Body of pancreas (tissue), 4 donors: Measurements from ENCODE around the gene INPP5B. TPM values are rescaled to one million over a fixed set of nuclear protein-coding genes. Genes with fewer than 3 reads are reported as not detected.

Experiments
- ATAC-seq: fragments of 150-250 bp; one replicate; pipeline ENCODE4 v1.9.1; 2016
- DNase-seq, 4 donors: peaks; one replicate each; pipeline ENCODE4 v3.0.0-alpha.2; 2019
- H3K27ac ChIP-seq, 4 donors: fragments of 200-600 bp; sonication (generic); 1 replicate in 3 of 4; 2 replicates in 1 of 4; pipeline versions ENCODE4 v1.5.1 to v1.6.1; 2016 to 2019; ENCODE audit warnings: mild to moderate bottlenecking in 1 of 4, mixed read lengths in 1 of 4, moderate library complexity in 1 of 4
- H3K27me3 ChIP-seq, 2 donors: fragments of 200-600 bp; sonication (generic); one replicate each; pipeline ENCODE4 v1.6.0; 2016; ENCODE audit warnings: mild to moderate bottlenecking in 1 of 2
- H3K36me3 ChIP-seq, 2 donors: fragments of 200-600 bp; sonication (generic); replicated peaks in 1 of 2; 2 replicates each; pipeline ENCODE4 v1.5.1; 2016; ENCODE audit warnings: low read depth in 2 of 2; ENCODE audit not compliant: insufficient read depth in 1 of 2
- H3K4me1 ChIP-seq: fragments of 200-600 bp; sonication (generic); one replicate; pipeline ENCODE4 v1.6.0; 2016
- H3K4me3 ChIP-seq, 2 donors: fragments of 200-600 bp; sonication (generic); 1 replicate in 1 of 2; 2 replicates in 1 of 2; pipeline ENCODE4 v1.5.1; 2016 to 2019
- H3K9me3 ChIP-seq, 3 donors: fragments of 200-600 bp; sonication (generic); 1 replicate in 2 of 3; 2 replicates in 1 of 3; pipeline ENCODE4 v1.5.1; 2016
- POLR2A ChIP-seq, 3 donors: fragments of 450-650 bp; IDR thresholded peaks; one replicate each; pipeline ENCODE4 v1.6.1; 2016; ENCODE audit warnings: antibody characterized with exemption in 3 of 3, mild to moderate bottlenecking in 2 of 3
- WGBS, 2 donors: methylation state at CpG; one replicate each; pipeline ENCODE4 v1.1.5; 2017; 5-methylcytosine and 5-hydroxymethylcytosine counted together
- intact Hi-C: fragments of 100-400 bp; cut with DNase I; formaldehyde crosslinking; loops from one replicate; pipeline ENCODE4 v1.15.1; 2023
- total RNA-seq, 2 donors: library from RNA; depleted of rRNA; stranded (reverse); fragments of >200 nt; gene quantifications; one replicate each; pipeline ENCODE4 v1.1.0, GENCODE V29; 2016
- TF ChIP-seq, protein P1 (sequence below), 7 experiments: fragments of 450-650 bp in 4 of 7; fragments of 200-600 bp in 3 of 7; sonication (generic) in 3 of 7; IDR thresholded peaks; one replicate each; pipeline ENCODE4 v1.5.1; 2016 to 2019; ENCODE audit warnings: antibody characterized with exemption in 7 of 7

The INPP5B gene
- total RNA-seq, 2 donors from 2014 or later: 11.5 to 13.5 TPM

DNA sequence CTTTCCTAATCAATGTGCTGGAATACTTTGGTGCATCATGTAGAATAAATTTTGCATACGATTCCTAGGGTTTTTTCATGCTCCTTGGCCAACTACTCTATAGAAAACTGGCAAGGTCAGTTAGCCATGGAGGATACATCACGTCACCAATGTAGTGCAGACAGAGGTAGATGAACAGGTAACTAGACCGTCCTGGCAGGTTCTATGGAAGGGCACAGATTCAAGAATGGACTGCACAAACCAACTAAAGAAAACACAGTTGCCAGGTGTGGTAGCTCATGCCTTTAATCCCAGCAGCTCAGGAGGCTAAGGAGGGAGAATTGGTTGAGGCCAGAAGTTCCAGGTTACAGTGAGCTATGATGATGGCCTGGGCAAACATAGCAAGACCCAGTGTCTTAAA, 97.4 kb downstream of the INPP5B start:
- Histone ChIP-seq H3K4me1 (peaks cover 15% of the 10 kb centered on the region), H3K9me3 (no peaks in the 10 kb centered on the region), H3K27me3 (no peaks in the 10 kb centered on the region), H3K36me3 (no peaks in the 10 kb centered on the region), H3K4me3 (no peak overlapping the region), H3K27ac (no peak overlapping the region)
- intact Hi-C loops: no loop called here
- DNase-seq: no peak
- TF ChIP-seq, protein P1, sequence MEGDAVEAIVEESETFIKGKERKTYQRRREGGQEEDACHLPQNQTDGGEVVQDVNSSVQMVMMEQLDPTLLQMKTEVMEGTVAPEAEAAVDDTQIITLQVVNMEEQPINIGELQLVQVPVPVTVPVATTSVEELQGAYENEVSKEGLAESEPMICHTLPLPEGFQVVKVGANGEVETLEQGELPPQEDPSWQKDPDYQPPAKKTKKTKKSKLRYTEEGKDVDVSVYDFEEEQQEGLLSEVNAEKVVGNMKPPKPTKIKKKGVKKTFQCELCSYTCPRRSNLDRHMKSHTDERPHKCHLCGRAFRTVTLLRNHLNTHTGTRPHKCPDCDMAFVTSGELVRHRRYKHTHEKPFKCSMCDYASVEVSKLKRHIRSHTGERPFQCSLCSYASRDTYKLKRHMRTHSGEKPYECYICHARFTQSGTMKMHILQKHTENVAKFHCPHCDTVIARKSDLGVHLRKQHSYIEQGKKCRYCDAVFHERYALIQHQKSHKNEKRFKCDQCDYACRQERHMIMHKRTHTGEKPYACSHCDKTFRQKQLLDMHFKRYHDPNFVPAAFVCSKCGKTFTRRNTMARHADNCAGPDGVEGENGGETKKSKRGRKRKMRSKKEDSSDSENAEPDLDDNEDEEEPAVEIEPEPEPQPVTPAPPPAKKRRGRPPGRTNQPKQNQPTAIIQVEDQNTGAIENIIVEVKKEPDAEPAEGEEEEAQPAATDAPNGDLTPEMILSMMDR (IDR thresholded peaks at IDR 0.05): no peak
- no peak for TF ChIP-seq POLR2A (IDR thresholded peaks at IDR 0.05)
- ATAC-seq: no peak
- WGBS, 2 donors: 92 to 98% methylated on average over 3 of the region's 3 CpGs

DNA sequence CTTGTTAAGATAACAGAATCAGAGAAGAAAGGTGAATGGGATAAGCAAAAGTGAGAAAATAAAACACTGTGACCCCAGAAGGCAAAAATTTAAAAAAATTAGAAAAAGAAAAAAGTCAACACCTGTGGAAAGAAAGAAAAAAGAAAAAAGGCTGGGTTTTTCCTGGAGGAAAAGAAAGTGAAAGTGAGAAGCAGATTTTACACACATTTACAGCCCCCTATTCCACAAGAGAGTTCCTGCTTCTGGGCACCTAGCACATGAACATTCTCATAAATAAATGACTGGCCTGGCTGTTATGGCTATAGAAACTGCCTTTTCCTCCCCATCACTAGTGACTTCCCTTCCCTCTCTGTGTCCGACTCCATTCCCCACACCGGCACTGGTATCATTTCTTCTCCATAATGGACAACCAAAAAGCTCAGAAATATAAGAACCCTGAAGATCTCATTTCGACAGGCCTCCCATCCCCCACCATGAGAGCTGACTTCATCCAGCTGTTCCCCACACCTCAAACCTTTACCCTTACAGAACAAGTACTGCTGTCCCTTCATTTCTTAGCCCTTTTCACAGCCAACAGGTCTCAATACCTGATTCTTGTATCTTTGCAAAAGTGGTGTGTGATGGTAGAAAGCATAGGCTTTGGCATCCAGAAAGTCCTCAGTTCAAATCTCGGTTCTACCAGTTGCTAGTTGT, 100.1 kb downstream of the INPP5B start:
- 82 to 84% methylated on average over 4 of the region's 4 CpGs for WGBS, 2 donors
- ATAC-seq: no peak
- H3K36me3 ChIP-seq: no peaks in the 10 kb centered on the region
- H3K4me1 ChIP-seq: peaks cover 5% of the 10 kb centered on the region
- TF ChIP-seq, protein P1 (IDR thresholded peaks at IDR 0.05): no peak
- TF ChIP-seq POLR2A (IDR thresholded peaks at IDR 0.05): no peak
- intact Hi-C loops: no loop called here
- no peaks in the 10 kb centered on the region for H3K9me3 ChIP-seq
- no peak for DNase-seq
- H3K27ac ChIP-seq: no peak overlapping the region
- H3K27me3 ChIP-seq: no peaks in the 10 kb centered on the region
- H3K4me3 ChIP-seq: no peak overlapping the region

DNA sequence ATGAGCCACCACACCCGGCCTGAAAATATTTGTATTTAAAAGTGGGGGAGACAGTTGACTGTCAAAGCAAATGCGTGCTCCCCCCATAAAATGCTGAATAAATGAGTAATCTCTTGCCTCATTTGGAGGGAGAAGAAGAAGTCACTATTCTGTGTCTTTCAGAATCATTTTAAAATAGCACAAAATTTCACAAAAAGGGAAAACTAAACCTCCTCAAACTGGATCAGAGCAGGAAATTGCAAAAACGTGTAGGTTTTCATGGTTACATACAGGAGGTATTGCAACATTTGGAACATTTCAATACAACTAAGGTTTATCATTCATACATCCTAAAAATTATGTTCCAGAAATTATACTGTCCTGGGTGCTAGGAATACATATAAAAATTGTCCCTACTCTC, 101.1 kb downstream of the INPP5B start:
- Histone ChIP-seq H3K36me3 (no peaks in the 10 kb centered on the region), H3K27me3 (no peaks in the 10 kb centered on the region), H3K4me1 (peaks cover 5% of the 10 kb centered on the region), H3K4me3 (no peak overlapping the region), H3K27ac (no peak overlapping the region), H3K9me3 (no peaks in the 10 kb centered on the region)
- no peak for DNase-seq
- intact Hi-C loops: no loop called here
- 64 to 76% methylated on average over 3 of the region's 3 CpGs for WGBS, 2 donors
- ATAC-seq: no peak
- TF ChIP-seq POLR2A (IDR thresholded peaks at IDR 0.05): no peak
- TF ChIP-seq, protein P1 (IDR thresholded peaks at IDR 0.05): no peak

DNA sequence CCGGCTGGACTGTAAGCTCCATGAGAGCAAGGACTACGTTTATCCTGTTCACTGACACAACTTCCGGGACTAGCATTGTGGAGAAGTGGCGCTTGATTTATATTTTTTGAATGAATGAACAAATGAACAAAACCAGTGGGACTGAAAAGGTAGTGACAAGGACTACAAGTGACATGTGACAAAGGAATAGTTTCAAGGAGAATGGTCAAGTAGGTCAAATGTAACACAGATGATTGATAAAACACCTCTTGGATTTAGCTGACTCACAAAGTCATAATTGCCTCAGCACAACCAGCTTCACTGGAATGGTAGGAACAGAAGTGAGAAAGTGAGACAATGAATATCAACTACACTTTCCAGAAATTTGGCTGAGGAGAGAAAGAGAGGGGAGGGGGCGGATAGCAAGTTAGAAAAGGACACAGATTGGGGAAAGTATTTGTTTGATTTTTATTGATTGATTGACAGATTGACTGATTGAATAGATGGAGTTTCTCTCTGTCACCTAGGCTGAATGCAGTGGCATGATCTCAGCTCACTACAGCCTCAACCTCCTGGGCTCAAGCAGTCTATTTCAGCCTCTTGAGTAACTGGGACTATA, 101.7 kb downstream of the INPP5B start:
- H3K27me3 ChIP-seq: no peaks in the 10 kb centered on the region
- intact Hi-C loops: no loop called here
- DNase-seq (no peak), ATAC-seq (no peak)
- 80 to 83% methylated on average over 5 of the region's 5 CpGs for WGBS, 2 donors
- no peak for TF ChIP-seq POLR2A (IDR thresholded peaks at IDR 0.05)
- TF ChIP-seq, protein P1 (IDR thresholded peaks at IDR 0.05): no peak
- H3K27ac ChIP-seq: no peak overlapping the region
- no peak overlapping the region for H3K4me3 ChIP-seq
- no peaks in the 10 kb centered on the region for H3K9me3 ChIP-seq
- peaks cover 5% of the 10 kb centered on the region for H3K4me1 ChIP-seq
- H3K36me3 ChIP-seq: no peaks in the 10 kb centered on the region

DNA sequence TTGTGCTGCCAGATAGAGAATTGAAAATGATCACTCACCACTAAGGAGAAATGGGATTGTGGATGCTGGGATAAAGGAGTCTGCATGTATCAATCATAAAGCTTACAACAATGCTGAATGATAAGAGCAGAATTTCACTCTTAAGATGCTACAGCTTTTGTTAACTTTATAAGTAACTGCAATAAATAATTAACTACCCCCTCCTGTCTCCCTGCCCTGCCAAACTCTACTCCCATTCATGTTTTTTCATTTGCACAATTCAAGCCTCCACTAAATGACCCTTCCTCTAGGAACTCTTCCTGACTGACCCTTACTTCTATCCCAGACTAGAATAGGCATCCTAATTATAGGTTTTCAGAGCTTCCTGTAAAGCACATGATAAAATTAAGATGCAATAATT, 102.3 kb downstream of the INPP5B start:
- no peaks in the 10 kb centered on the region for H3K36me3 ChIP-seq
- DNase-seq: no peak
- no peak for ATAC-seq
- H3K27ac ChIP-seq: no peak overlapping the region
- no peak for TF ChIP-seq POLR2A (IDR thresholded peaks at IDR 0.05)
- TF ChIP-seq, protein P1 (IDR thresholded peaks at IDR 0.05): no peak
- H3K27me3 ChIP-seq: no peaks in the 10 kb centered on the region
- peaks cover 5% of the 10 kb centered on the region for H3K4me1 ChIP-seq
- no peaks in the 10 kb centered on the region for H3K9me3 ChIP-seq
- H3K4me3 ChIP-seq: no peak overlapping the region
- intact Hi-C loops: no loop called here
